Panc1 (cell line): Measurements from ENCODE around the gene ADAMTS2. TPM values are rescaled to one million over a fixed set of nuclear protein-coding genes. Genes with fewer than 3 reads are reported as not detected.

Experiments used
- ATAC-seq: fragments of 200-7000 bp; cut with Tn5 transposase; 2 replicates; pipeline ENCODE4 v1.9.1; 2020; ENCODE audit warnings: mild to moderate bottlenecking, moderate library complexity
- BruUV-seq: library from RNA; stranded (reverse); fragments of 400-500 nt; replicated peaks from 2 replicates; lab custom pipeline; 2021; lab: Mats Ljungman, UMichigan
- CTCF ChIA-PET: fragments of 300-600 bp; sonication (Branson Sonifier 250); formaldehyde crosslinking; loops from one replicate; lab custom pipeline; 2022; ENCODE audit warnings: antibody characterized with exemption; lab: Charles Lee
- POLR2A ChIA-PET: fragments of 300-600 bp; sonication (Branson Sonifier 250); formaldehyde crosslinking; loops from one replicate; lab custom pipeline; 2022; ENCODE audit warnings: antibody characterized with exemption; lab: Charles Lee
- DNase-seq: peaks from one replicate; pipeline ENCODE4 v3.0.0-alpha.2; 2010; ENCODE audit warnings: low read depth, low spot score
- H3K27ac ChIP-seq: 2 replicates; pipeline ENCODE4 v1.5.1; 2011; ENCODE audit warnings: mild to moderate bottlenecking, low read length, inconsistent platforms
- H3K27me3 ChIP-seq: fragments of 200-500 bp; sonication (Bioruptor generic); 2 replicates; pipeline ENCODE4 v1.6.0; 2014; ENCODE audit warnings: low read length, inconsistent platforms; ENCODE audit not compliant: control insufficient read depth, insufficient read depth
- H3K36me3 ChIP-seq: fragments of 200-500 bp; sonication (Bioruptor generic); 2 replicates; pipeline ENCODE4 v1.5.1; 2014; ENCODE audit warnings: inconsistent platforms, mild to moderate bottlenecking, low read length, moderate library complexity; ENCODE audit not compliant: control insufficient read depth, insufficient read depth
- H3K4me1 ChIP-seq: 2 replicates; pipeline ENCODE4 v1.5.1; 2011; ENCODE audit warnings: inconsistent platforms, mild to moderate bottlenecking, low read length, moderate library complexity; ENCODE audit not compliant: control insufficient read depth, insufficient read depth
- H3K4me3 ChIP-seq, 2 experiments: 2 replicates each; pipeline ENCODE4 v1.5.1; 2011 to 2012; ENCODE audit warnings: low read depth in 2 of 2, low read length in 2 of 2, mild to moderate bottlenecking in 2 of 2, inconsistent platforms in 1 of 2, moderate library complexity in 1 of 2
- H3K9me3 ChIP-seq: fragments of 200-500 bp; sonication (Bioruptor generic); 2 replicates; pipeline ENCODE4 v1.5.1; 2014; ENCODE audit warnings: low read depth, mild to moderate bottlenecking, inconsistent platforms, low read length, moderate library complexity; ENCODE audit not compliant: control insufficient read depth, insufficient read depth
- CTCF ChIP-seq: fragments of 450-650 bp; IDR thresholded peaks from 2 replicates; pipeline ENCODE4 v1.5.1; 2017; ENCODE audit warnings: mild to moderate bottlenecking
- POLR2AphosphoS5 ChIP-seq: IDR thresholded peaks from 2 replicates; pipeline ENCODE4 v1.6.1; 2012; ENCODE audit warnings: mild to moderate bottlenecking, low read depth, low read length, moderate library complexity
- REST ChIP-seq, 2 experiments: IDR thresholded peaks; 2 replicates each; pipeline ENCODE4 v1.6.1; 2011 to 2012; ENCODE audit warnings: low read depth in 2 of 2, control low read depth in 1 of 2, low read length in 1 of 2, mild to moderate bottlenecking in 1 of 2, moderate library complexity in 1 of 2; ENCODE audit not compliant: insufficient read depth in 1 of 2
- SIN3A ChIP-seq: IDR thresholded peaks from 2 replicates; pipeline ENCODE4 v1.6.1; 2012; ENCODE audit warnings: low read depth, mild to moderate bottlenecking, low read length, moderate library complexity, borderline replicate concordance; ENCODE audit not compliant: insufficient read depth
- TCF7L2 ChIP-seq: IDR thresholded peaks from 2 replicates; pipeline ENCODE4 v1.6.1; 2011; ENCODE audit warnings: mild to moderate bottlenecking, low read depth, low read length, inconsistent platforms
- in situ Hi-C: cut with HindIII; loops from 2 replicates; pipeline ENCODE4 v1.10.0; 2016; ENCODE audit warnings: low sequenced_read_pairs, low pct_unique_long_range_greater_than_20kb
- intact Hi-C: fragments of 100-400 bp; cut with micrococcal nuclease; formaldehyde crosslinking; loops from one replicate; pipeline ENCODE4 v1.10.0; 2022; ENCODE audit not compliant: unreplicated experiment
- total RNA-seq: library from RNA; stranded (reverse); gene quantifications from one replicate; pipeline ENCODE4 v1.2.1, GENCODE V29; 2021; ENCODE audit not compliant: unreplicated experiment

The ADAMTS2 gene
- total RNA-seq, 1 experiment from 2014 or later, result 0.13 TPM

GRCh38 chr5:179153341-179153901 is 191.8 kb downstream of the ADAMTS2 start:
- no TSS peak for BruUV-seq
- ATAC-seq, result no peak
- intact Hi-C loops, result no loop called here
- CTCF ChIA-PET, result no interaction called here
- Histone ChIP-seq H3K27me3 (no peaks in the 10 kb centered on the region), H3K36me3 (no peaks in the 10 kb centered on the region), H3K4me1 (no peaks in the 10 kb centered on the region), H3K4me3 (no peak overlapping the region), H3K9me3 (no peaks in the 10 kb centered on the region), H3K27ac (no peak overlapping the region)
- no peak for DNase-seq
- in situ Hi-C loops, result no loop called here
- POLR2A ChIA-PET, result no interaction called here
- TF ChIP-seq REST (IDR thresholded peaks at IDR 0.05; ENCODE audit: insufficient read depth in 1 of 2, low read depth in 2 of 2, low read length in 1 of 2) (no peak), SIN3A (no peak), CTCF (no peak), TCF7L2 (no peak), POLR2AphosphoS5 (no peak)

- in situ Hi-C loops, result no loop called here
- intact Hi-C loops, result no loop called here
- no peaks in the 10 kb centered on the region for H3K27me3 ChIP-seq
- ChIA-PET POLR2A (no interaction called here), CTCF (no interaction called here)
- DNase-seq (no peak), ATAC-seq (no peak)
- TF ChIP-seq CTCF (no peak), POLR2AphosphoS5 (no peak), TCF7L2 (no peak), SIN3A (no peak), REST (IDR thresholded peaks at IDR 0.05; ENCODE audit: insufficient read depth in 1 of 2, low read depth in 2 of 2, low read length in 1 of 2) (no peak)
- no peaks in the 10 kb centered on the region for H3K4me1 ChIP-seq
- H3K27ac ChIP-seq, result no peak overlapping the region
- no peaks in the 10 kb centered on the region for H3K9me3 ChIP-seq
- no peaks in the 10 kb centered on the region for H3K36me3 ChIP-seq
- no TSS peak for BruUV-seq
- H3K4me3 ChIP-seq, result no peak overlapping the region
Measured at GRCh38 chr5:179152941-179153340, 192.3 kb downstream of the ADAMTS2 start.
